ENCODE data around the gene NRDC. TPM values are rescaled to one million over a fixed set of nuclear protein-coding genes. Genes with fewer than 3 reads are reported as not detected.

The NRDC gene
- total RNA-seq, 1 experiment from 2014 or later = 182 TPM

GRCh38 chr1:51740652-51741051, 137.9 kb downstream of the NRDC start:
- Histone ChIP-seq H3K36me3 (ENCODE audit: control insufficient read depth in 1 of 2, insufficient read depth in 2 of 2, low read length in 2 of 2) (no peaks in the 10 kb centered on the region), H3K9me3 (ENCODE audit: control insufficient read depth in 1 of 2, insufficient read depth in 1 of 2, low read depth in 1 of 2, low read length in 2 of 2) (no peaks in the 10 kb centered on the region), H2AFZ (ENCODE audit: low read depth, low read length, poor library complexity, severe bottlenecking) (no peak overlapping the region), H4K20me1 (ENCODE audit: insufficient read depth) (peaks cover 5% of the 10 kb centered on the region), H3K4me3 (replicated peaks in 1 of 2; ENCODE audit: low read depth in 1 of 2, low read length in 2 of 2) (no peak overlapping the region), H3K79me2 (ENCODE audit: insufficient read depth, low read length) (peaks cover 64% of the 10 kb centered on the region), H3K27ac (ENCODE audit: low read depth, low read length) (no peak overlapping the region), H3K9me2 (ENCODE audit: insufficient read depth) (no peaks in the 10 kb centered on the region), H3K4me1 (ENCODE audit: control insufficient read depth in 1 of 2, insufficient read depth in 2 of 2, low read length in 2 of 2) (peaks cover 4 to 9% of the 10 kb centered on the region in 2 experiments; a peak in 3 of 4 replicates), H3K9ac (ENCODE audit: low read length) (no peak overlapping the region), H3K4me2 (ENCODE audit: low read length) (no peak overlapping the region), H3K27me3 (ENCODE audit: insufficient read depth, low read length) (no peaks in the 10 kb centered on the region)
- ChIA-PET RAD21 (ENCODE audit: low non-redundant PET in 1 of 2, low total read pairs in 2 of 2, uncharacterized antibody in 2 of 2, unreplicated experiment in 2 of 2) (no interaction called here), POLR2A (no interaction called here), CTCF (no interaction called here)
- intact Hi-C loops (cut with micrococcal nuclease) = no loop called here
- TF ChIP-seq CEBPB (IDR thresholded peaks at IDR 0.05; ENCODE audit: low read depth) (no peak), EZH2phosphoT487 (IDR thresholded peaks at IDR 0.05; ENCODE audit: borderline replicate concordance) (no peak), EGR1 (IDR thresholded peaks at IDR 0.05; ENCODE audit: low read depth) (no peak), YY1 (IDR thresholded peaks at IDR 0.05; ENCODE audit: extremely low read depth, insufficient replicate concordance, low read depth, low read length) (no peak), EZH2 (IDR thresholded peaks at IDR 0.05) (no peak), TCF7L2 (IDR thresholded peaks at IDR 0.05; ENCODE audit: borderline replicate concordance, extremely low read depth, insufficient read depth, insufficient read length) (no peak), POLR2AphosphoS5 (IDR thresholded peaks at IDR 0.05; ENCODE audit: low read depth, low read length) (no peak), RAD21 (IDR thresholded peaks at IDR 0.05; ENCODE audit: low read depth) (no peak), ZBTB33 (IDR thresholded peaks at IDR 0.05; ENCODE audit: extremely low read depth, insufficient replicate concordance, low read length) (no peak), SIN3A (IDR thresholded peaks at IDR 0.05; ENCODE audit: low read depth) (no peak), CTCF (IDR thresholded peaks at IDR 0.05 in 2 of 3, conservative IDR thresholded peaks at IDR 0.05 in 1 of 3; ENCODE audit: borderline replicate concordance in 1 of 3, insufficient read depth in 1 of 3, low read depth in 2 of 3, low read length in 2 of 3) (no peak), SRF (IDR thresholded peaks at IDR 0.05; ENCODE audit: low read depth) (no peak), JUND (IDR thresholded peaks at IDR 0.05) (no peak), ELF1 (IDR thresholded peaks at IDR 0.05; ENCODE audit: borderline replicate concordance, low read depth) (no peak), ZFX (IDR thresholded peaks at IDR 0.05) (no peak), MAX (IDR thresholded peaks at IDR 0.05) (no peak)
- no peak for ATAC-seq
- no TSS peak for BruUV-seq (replicated peaks)
- no peak for DNase-seq (ENCODE audit: low read depth, low spot score)

MicroRNA genes within 50 kb of the gene (microRNA counts, 767-probe panel; counts per million panel counts)
- microRNA hsa-miR-761 = not detected

Small RNA genes lying within 50 kb of the gene (microRNA-seq; reads per million reads assigned to microRNA genes)
- not detected for gene MIR761 (ENCODE audit: borderline number of aligned reads)

Other genes with a start within 250 kb of the NRDC start
- gene RAB3B, start 112.0 kb upstream of the NRDC start, total RNA-seq (2021; ENCODE audit: unreplicated experiment) = 15.1 TPM
- gene KTI12, start 155.1 kb upstream of the NRDC start, total RNA-seq (2021; ENCODE audit: unreplicated experiment) = 8.2 TPM
- 82.8 TPM for gene TXNDC12, start 176.5 kb upstream of the NRDC start, total RNA-seq (2021; ENCODE audit: unreplicated experiment)
- 56.6 TPM for gene BTF3L4, start 177.6 kb upstream of the NRDC start, total RNA-seq (2021; ENCODE audit: unreplicated experiment)